OCI-LY7 (cell line): Measurements from ENCODE around the gene FITM2.

Experiments used
- CTCF ChIP-seq: fragments of 200-600 bp; sonication (generic); conservative IDR thresholded peaks from 2 replicates; pipeline ENCODE4 v1.5.1; 2014; ENCODE audit warnings: mild to moderate bottlenecking, antibody characterized with exemption, low read length, moderate library complexity, mixed read lengths
- EZH2phosphoT487 ChIP-seq: fragments of 200-600 bp; sonication (generic); IDR thresholded peaks from 2 replicates; pipeline ENCODE4 v1.6.1; 2018; ENCODE audit warnings: low read depth, borderline replicate concordance, mild to moderate bottlenecking, mixed run types, antibody characterized with exemption, low read length, moderate library complexity, mixed read lengths

DNA sequence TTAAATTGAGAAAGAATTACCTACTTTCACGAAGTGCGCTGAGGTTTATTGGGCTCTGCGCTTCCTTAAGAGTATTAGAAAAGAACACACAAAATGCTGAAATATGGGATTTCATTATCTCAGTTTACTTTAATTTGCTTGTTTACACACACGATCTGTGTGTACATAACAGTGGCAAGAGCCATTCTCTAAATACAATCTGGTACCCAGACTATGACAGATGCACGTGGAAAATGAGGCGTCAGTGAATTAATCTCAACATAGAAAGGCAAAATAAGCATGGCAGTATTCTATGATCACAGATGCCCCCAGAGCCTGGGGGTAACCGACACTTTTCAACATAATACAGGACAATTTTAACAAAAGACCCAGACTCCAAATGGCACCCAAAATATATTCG, 8.3 kb downstream of the FITM2 start:
- no peak for TF ChIP-seq CTCF
- no peak for TF ChIP-seq EZH2phosphoT487
